ENCODE results near the gene OR6V1. TPM values are rescaled to one million over a fixed set of nuclear protein-coding genes. Genes with fewer than 3 reads are reported as not detected.
A peak's percentile ranks its signal among the peaks of the same experiment; 100 is the strongest.
"Not testable (repeated sequence)": the region's sequence is repeated elsewhere in the genome, so short reads cannot be mapped to it uniquely, and the experiment has no call there.

Gene OR6V1
- total and polyA plus RNA-seq, 9 donors: not detected

- Histone ChIP-seq H3K4me1 (ENCODE audit: control insufficient read depth, insufficient read depth, low read length) (peaks cover 16% of the 10 kb centered on the region), H3K9me3 (replicated peaks; ENCODE audit: control insufficient read depth, low read depth, low read length) (no peaks in the 10 kb centered on the region), H3K4me3 (ENCODE audit: low read length) (no peak overlapping the region), H3K36me3 (ENCODE audit: control insufficient read depth, insufficient read depth, low read length) (no peaks in the 10 kb centered on the region), H3K27ac (ENCODE audit: low read length) (no peak overlapping the region), H3K27me3 (ENCODE audit: control insufficient read depth, insufficient read depth, low read length) (no peaks in the 10 kb centered on the region)
- whole genome bisulfite sequencing (ENCODE audit: insufficient coverage): 33% methylated on average over 1 of the region's 2 CpGs
- DNase-seq: peak; percentile 40
Observed at GRCh38 chr7:143068446-143068845, 16.3 kb downstream of the OR6V1 start.

GRCh38 chr7:143069912-143070500 is 17.9 kb downstream of the OR6V1 start:
- DNase-seq: peak; percentile 30

DNA sequence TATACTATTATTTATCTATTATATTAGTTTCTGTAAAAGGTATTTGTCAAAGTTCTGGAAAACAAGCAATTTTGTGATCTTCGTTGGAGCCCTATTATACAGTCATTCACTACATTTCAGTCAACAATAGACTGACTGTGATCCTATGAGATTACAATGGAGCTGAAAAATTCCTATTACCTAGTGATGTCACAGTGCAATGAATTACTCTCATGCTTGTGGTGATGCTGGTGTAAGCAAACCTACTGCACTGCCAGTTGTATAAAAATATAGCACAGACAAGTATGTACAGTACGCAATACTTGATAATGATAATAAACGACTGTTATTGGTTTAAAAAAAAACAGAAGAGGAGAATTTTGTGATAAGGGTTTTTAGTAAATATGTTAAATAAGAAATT is 21.4 kb downstream of the OR6V1 start:
- Histone ChIP-seq H3K27ac (ENCODE audit: low read length) (no peak overlapping the region), H3K36me3 (ENCODE audit: control insufficient read depth, insufficient read depth, low read length) (no peaks in the 10 kb centered on the region), H3K4me3 (ENCODE audit: low read length) (no peak overlapping the region), H3K27me3 (ENCODE audit: control insufficient read depth, insufficient read depth, low read length) (no peaks in the 10 kb centered on the region), H3K4me1 (ENCODE audit: control insufficient read depth, insufficient read depth, low read length) (peaks cover 14% of the 10 kb centered on the region), H3K9me3 (replicated peaks; ENCODE audit: control insufficient read depth, low read depth, low read length) (no peaks in the 10 kb centered on the region)
- no CpG with 5 or more reads among the region's 3 CpGs for WGBS (ENCODE audit: insufficient coverage)
- no peak for DNase-seq

More at GRCh38 chr7:143069912-143070500, 17.9 kb downstream of the OR6V1 start:
- Histone ChIP-seq H3K9me3 (replicated peaks; ENCODE audit: control insufficient read depth, low read depth, low read length) (no peaks in the 10 kb centered on the region), H3K36me3 (ENCODE audit: control insufficient read depth, insufficient read depth, low read length) (no peaks in the 10 kb centered on the region), H3K27me3 (ENCODE audit: control insufficient read depth, insufficient read depth, low read length) (no peaks in the 10 kb centered on the region), H3K4me3 (ENCODE audit: low read length) (no peak overlapping the region), H3K27ac (ENCODE audit: low read length) (no peak overlapping the region), H3K4me1 (ENCODE audit: control insufficient read depth, insufficient read depth, low read length) (peaks cover 16% of the 10 kb centered on the region)
- 44% methylated on average over 2 of the region's 6 CpGs for WGBS (ENCODE audit: insufficient coverage)

DNA sequence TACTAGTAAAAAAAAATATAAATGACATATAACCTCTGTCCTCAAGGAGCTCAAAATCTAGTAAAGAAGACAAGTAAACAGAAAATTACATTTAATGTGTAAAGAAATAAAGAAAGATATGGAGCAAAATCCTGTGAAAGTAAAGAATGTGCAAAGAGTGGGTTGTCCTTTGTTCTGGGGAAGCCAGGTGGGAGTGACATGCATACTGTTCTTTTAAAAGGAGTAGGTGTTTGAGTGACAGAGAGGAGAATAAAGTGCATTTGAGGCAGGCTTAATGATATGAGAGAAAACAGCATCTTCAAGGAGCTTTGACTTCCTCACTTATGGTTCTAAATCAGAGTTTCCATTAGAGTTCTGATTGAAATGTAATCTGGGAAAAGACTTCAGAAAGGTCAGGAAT is 22.0 kb downstream of the OR6V1 start:
- Histone ChIP-seq H3K36me3 (ENCODE audit: control insufficient read depth, insufficient read depth, low read length) (no peaks in the 10 kb centered on the region), H3K9me3 (replicated peaks; ENCODE audit: control insufficient read depth, low read depth, low read length) (no peaks in the 10 kb centered on the region), H3K4me1 (ENCODE audit: control insufficient read depth, insufficient read depth, low read length) (peaks cover 9% of the 10 kb centered on the region), H3K27me3 (ENCODE audit: control insufficient read depth, insufficient read depth, low read length) (no peaks in the 10 kb centered on the region), H3K27ac (ENCODE audit: low read length) (no peak overlapping the region), H3K4me3 (ENCODE audit: low read length) (no peak overlapping the region)
- no peak for DNase-seq

- DNase-seq: no peak
- Histone ChIP-seq H3K4me3 (ENCODE audit: low read length) (no peak overlapping the region), H3K9me3 (replicated peaks; ENCODE audit: control insufficient read depth, low read depth, low read length) (no peaks in the 10 kb centered on the region), H3K27me3 (ENCODE audit: control insufficient read depth, insufficient read depth, low read length) (no peaks in the 10 kb centered on the region), H3K36me3 (ENCODE audit: control insufficient read depth, insufficient read depth, low read length) (no peaks in the 10 kb centered on the region), H3K4me1 (ENCODE audit: control insufficient read depth, insufficient read depth, low read length) (no peaks in the 10 kb centered on the region), H3K27ac (ENCODE audit: low read length) (no peak overlapping the region)
- no CpG with 5 or more reads among the region's 1 CpG for WGBS (ENCODE audit: insufficient coverage)
Observed at GRCh38 chr7:143085109-143085508, 33.0 kb downstream of the OR6V1 start.

DNA sequence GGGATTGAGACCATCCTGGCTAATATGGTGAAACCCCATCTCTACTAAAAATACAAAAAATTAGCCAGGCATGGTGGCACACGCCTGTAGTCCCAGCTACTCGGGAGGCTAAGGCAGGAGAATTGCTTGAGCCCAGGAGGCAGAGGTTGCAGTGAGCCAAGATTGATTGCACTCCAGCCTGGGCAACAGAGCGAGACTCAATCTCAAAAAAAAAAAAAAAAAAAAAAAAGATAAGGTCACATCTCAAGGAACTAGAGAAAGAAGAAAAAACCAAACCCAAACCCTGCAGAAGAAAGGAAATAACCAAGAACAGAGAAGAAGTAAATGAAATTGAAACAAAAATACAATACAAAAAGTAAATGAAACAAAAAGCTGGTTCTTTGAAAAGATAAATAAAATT is 33.5 kb downstream of the OR6V1 start:
- not testable (repeated sequence) for H3K27ac ChIP-seq (ENCODE audit: low read length); H3K36me3 ChIP-seq (ENCODE audit: control insufficient read depth, insufficient read depth, low read length); H3K4me1 ChIP-seq (ENCODE audit: control insufficient read depth, insufficient read depth, low read length); H3K27me3 ChIP-seq (ENCODE audit: control insufficient read depth, insufficient read depth, low read length); H3K9me3 ChIP-seq (replicated peaks; ENCODE audit: control insufficient read depth, low read depth, low read length); H3K4me3 ChIP-seq (ENCODE audit: low read length); DNase-seq
- no CpG with 5 or more reads among the region's 3 CpGs for WGBS (ENCODE audit: insufficient coverage)

DNA sequence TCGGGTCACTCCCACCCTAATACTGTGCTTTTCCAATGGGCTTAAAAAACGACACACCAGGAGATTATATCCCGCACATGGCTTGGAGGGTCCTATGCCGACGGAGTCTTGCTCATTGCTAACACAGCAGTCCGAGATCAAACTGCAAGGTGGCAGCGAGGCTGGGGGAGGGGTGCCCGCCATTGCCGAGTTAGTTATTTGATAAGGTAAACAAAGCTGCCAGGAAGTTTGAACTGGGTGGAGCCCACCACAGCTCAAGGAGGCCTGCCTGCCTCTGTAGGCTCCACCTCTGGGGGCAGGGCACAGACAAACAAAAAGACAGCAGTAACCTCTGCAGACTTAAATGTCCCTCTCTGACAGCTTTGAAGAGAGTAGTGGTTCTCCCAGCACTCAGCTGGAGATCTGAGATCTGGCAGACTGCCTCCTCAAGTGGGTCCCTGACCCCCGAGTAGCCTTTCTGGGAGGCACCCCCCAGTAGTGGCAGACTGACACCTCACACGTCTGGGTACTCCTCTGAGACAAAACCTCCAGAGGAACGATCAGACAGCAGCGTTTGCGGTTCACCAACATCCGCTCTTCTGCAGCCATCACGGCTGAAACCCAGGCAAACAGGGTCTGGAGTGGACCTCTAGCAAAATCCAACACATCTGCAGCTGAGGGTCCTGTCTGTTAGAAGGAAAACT is 36.5 kb downstream of the OR6V1 start:
- H3K27ac ChIP-seq (ENCODE audit: low read length); H3K4me3 ChIP-seq (ENCODE audit: low read length); H3K9me3 ChIP-seq (replicated peaks; ENCODE audit: control insufficient read depth, low read depth, low read length); DNase-seq; H3K4me1 ChIP-seq (ENCODE audit: control insufficient read depth, insufficient read depth, low read length); H3K36me3 ChIP-seq (ENCODE audit: control insufficient read depth, insufficient read depth, low read length); H3K27me3 ChIP-seq (ENCODE audit: control insufficient read depth, insufficient read depth, low read length): not testable (repeated sequence)
- 82% methylated on average over 11 of the region's 16 CpGs for WGBS (ENCODE audit: insufficient coverage)

GRCh38 chr7:143096146-143096545 is 44.0 kb downstream of the OR6V1 start:
- Histone ChIP-seq H3K4me3 (ENCODE audit: low read length) (no peak overlapping the region), H3K36me3 (ENCODE audit: control insufficient read depth, insufficient read depth, low read length) (no peaks in the 10 kb centered on the region), H3K4me1 (ENCODE audit: control insufficient read depth, insufficient read depth, low read length) (no peaks in the 10 kb centered on the region), H3K9me3 (replicated peaks; ENCODE audit: control insufficient read depth, low read depth, low read length) (peaks cover 4% of the 10 kb centered on the region), H3K27me3 (ENCODE audit: control insufficient read depth, insufficient read depth, low read length) (no peaks in the 10 kb centered on the region), H3K27ac (ENCODE audit: low read length) (no peak overlapping the region)
- no peak for DNase-seq
- WGBS (ENCODE audit: insufficient coverage): 67% methylated on average over 1 of the region's 2 CpGs

DNA sequence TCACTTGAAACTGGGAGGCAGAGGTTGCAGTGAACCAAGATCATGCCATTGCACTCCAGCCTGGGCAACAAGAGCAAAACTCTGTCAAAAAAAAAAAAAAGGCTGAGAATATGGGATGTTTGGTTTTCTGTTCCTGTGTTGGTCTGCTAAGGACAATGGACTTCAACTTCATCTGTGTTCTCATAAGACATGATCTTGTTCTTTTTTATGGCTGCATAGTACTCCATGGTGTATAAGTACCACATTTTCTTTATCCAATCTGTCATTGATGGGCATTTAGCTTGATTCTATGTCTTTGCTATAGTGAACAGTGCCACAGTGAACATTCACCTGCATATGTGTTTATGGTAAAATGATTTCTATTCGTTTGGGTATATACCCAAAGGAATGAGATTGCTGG is 47.4 kb downstream of the OR6V1 start:
- H3K27ac ChIP-seq (ENCODE audit: low read length); H3K4me1 ChIP-seq (ENCODE audit: control insufficient read depth, insufficient read depth, low read length); H3K27me3 ChIP-seq (ENCODE audit: control insufficient read depth, insufficient read depth, low read length); H3K36me3 ChIP-seq (ENCODE audit: control insufficient read depth, insufficient read depth, low read length); H3K4me3 ChIP-seq (ENCODE audit: low read length); H3K9me3 ChIP-seq (replicated peaks; ENCODE audit: control insufficient read depth, low read depth, low read length); DNase-seq: not testable (repeated sequence)
- no CpG with 5 or more reads among the region's 1 CpG for WGBS (ENCODE audit: insufficient coverage)
